GM21423 (cell line): Measurements from ENCODE around the gene NPR2.

Experiments used
- ATAC-seq: cut with Tn5 transposase; IDR thresholded peaks from one replicate; pipeline ENCODE4 v1.9.1; 2021; ENCODE audit warnings: mild to moderate bottlenecking, moderate library complexity; ENCODE audit not compliant: unreplicated experiment

The NPR2 gene

GRCh38 chr9:35829084-35829763, 37.8 kb downstream of the NPR2 start, which contains the start of gene TMEM8B:
Gene TMEM8B (plus strand): TSS chr9:35829228. CDS start chr9:35829448, 220 bp downstream.
- peak; percentile 74 for ATAC-seq

DNA sequence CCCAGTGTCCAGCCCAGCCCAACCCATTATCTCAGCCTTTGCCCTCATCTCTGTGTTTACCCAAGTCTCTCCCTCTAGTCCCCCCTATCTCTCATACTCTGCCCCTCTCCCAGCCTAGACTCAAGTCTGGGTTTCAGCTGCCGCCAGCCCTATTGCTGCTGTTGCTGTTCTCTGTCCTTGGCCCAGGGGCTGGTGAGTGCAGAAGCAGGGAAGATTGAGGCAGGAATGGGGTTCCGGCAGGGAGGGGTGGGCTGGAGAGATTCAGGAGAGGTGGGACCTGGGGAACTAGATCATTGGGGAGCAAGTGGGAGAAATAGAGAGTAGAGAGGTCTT, 38.3 kb downstream of the NPR2 start:
- no peak for ATAC-seq

DNA sequence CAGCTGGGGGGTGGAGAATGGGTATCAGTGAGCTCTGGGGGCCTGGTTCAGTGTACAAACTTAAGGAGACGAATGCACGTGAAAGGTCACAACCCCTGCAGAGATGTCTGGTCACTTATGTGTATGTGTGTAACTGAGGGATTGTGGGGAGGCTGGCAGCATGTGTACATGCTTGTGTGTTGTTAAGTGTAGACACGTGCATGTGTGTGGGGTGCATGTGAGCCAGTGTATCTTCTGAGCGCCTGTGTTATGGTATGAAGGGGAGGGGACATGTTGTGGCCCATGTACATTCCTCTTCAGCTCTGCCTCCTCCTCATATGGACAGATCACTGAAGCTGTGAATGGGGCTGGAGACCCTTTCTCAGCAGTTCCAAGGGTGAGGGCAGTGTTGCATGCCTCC, 39.6 kb downstream of the NPR2 start:
- ATAC-seq = no peak

GRCh38 chr9:35832814-35833213, 41.4 kb downstream of the NPR2 start:
- ATAC-seq = no peak

- no peak for ATAC-seq
These were observed 43.1 kb downstream of the NPR2 start for GRCh38 chr9:35834260-35835215.

DNA sequence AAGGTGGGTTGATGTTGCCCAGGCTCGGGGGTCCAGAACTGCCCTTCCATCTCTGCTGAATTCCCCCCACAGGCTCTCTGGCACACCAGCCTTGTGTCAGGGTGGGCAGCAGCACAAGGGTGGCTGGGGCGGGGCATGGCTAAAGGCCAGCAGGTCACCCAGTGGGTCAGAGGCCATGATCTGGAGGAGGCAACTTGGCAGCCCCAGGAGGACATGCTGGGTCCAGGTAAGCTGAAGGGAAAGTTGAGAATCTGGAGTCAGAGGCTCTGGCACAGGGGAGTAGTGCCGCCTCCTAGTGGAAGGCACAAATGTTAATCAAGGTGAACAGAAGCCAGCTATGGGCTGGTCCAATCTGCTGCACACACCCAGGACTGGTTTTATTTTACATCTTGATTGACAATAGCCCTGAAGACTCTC, 43.8 kb downstream of the NPR2 start:
- ATAC-seq = no peak

- no peak for ATAC-seq
These were observed 44.4 kb downstream of the NPR2 start for GRCh38 chr9:35835766-35836165.

DNA sequence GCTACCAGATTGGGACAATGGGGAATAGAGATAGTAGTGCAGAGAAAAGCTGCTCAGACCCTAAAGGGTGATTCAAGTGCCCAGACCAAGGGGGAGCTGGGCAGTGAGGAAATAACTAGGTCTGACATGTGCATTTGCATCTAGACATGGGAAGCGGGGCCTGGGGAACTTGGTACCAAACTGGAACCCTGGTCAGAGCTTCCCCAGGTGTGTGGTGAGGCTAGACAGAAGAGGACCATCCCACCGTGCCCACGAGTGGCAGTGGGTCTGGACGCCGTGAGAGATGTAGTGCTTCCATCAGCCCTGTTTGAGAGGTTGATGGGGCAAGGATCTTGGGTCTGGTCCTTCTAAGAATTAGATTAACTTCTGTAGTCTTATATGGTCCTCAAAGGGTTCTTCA, 45.2 kb downstream of the NPR2 start:
- ATAC-seq = no peak

DNA sequence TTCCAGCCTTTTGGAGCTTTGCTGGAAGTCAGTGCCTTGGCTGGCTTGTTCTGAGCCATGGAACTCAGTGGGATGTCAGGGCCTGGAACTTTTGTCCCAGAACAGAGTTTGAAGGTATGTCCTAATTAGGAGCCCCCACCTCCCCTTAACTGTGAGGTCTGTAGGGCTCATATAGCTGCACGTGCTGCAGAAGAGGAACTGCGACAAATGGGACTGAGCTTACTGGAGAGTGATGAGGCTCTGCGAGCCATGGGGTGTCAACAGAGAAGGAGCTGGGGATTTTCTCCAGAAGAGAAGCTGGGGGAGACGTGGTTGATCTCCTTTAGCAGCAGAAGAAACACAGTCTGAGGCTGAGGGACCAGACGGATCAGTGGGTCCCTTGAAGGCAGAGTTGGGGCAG, 48.5 kb downstream of the NPR2 start:
- ATAC-seq = no peak

DNA sequence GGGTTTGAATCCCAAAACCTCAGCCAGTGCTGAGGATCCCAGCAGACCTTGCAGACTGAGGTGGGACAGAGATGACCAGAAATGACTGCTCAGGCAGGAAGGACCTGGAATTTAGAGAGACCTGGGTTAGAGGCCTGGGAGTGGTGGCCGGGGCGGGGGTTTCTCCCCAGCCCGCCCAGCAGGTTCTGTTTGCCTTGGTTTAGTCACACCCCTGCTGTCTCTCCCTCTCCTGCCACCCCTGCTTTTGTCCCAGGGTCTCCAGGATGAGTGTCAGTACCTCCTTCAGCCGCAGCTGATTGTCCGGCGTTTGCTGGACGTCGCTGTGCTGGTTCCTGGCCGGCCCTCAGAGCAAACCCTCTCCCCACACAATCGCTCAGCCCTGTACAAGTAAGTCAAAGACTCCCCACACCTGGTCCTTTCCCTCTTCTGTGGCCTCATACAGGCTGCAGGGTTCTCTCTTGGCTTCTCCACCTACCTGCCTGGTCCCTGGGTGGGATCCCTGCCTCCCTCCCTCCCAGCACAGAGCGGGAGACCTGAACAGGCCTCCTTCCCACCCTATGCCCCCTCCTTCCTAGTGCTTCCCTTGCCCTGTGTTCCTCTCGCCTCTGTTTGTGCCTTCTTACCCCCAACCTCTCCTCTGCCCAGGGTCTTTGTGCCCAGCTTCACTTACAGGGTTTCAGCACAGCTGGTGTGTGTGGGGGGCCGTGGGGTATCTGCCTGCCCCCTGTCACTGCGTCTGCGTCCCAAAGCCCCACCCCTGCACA, 49.7 kb downstream of the NPR2 start:
- ATAC-seq = no peak

GRCh38 chr9:35841645-35841900, 50.2 kb downstream of the NPR2 start:
- no peak for ATAC-seq

DNA sequence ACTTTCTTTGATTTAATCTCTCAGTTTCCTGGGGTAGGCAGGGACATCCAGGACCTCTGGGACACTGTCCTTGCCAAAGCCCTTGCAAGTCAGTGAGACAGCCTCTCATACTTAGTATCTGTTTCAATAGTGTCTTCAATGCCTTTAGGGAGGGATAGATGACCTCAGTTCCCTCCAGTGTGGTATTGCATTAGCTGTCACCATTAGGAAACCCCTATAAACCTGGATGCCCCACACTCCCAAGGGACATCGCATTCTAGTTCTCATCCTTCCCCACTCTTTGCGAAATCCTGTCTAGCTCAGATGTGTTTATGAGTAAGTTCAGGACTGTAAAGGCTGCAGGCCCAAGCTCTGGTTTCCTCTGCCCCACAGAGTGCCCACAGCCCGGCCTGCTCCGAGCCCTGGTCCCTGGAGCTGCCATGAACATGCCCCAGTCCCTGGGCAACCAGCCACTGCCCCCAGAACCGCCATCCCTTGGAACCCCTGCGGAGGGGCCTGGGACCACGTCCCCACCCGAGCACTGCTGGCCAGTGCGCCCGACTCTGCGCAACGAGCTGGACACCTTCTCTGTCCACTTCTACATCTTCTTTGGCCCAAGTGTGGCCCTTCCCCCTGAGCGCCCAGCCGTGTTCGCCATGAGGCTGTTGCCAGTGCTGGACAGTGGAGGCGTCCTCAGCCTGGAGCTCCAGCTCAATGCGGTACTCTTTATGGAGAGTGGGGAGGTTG, 50.8 kb downstream of the NPR2 start:
- ATAC-seq = no peak

GRCh38 chr9:35842795-35843194, 51.4 kb downstream of the NPR2 start:
- peak; percentile 52 for ATAC-seq

DNA sequence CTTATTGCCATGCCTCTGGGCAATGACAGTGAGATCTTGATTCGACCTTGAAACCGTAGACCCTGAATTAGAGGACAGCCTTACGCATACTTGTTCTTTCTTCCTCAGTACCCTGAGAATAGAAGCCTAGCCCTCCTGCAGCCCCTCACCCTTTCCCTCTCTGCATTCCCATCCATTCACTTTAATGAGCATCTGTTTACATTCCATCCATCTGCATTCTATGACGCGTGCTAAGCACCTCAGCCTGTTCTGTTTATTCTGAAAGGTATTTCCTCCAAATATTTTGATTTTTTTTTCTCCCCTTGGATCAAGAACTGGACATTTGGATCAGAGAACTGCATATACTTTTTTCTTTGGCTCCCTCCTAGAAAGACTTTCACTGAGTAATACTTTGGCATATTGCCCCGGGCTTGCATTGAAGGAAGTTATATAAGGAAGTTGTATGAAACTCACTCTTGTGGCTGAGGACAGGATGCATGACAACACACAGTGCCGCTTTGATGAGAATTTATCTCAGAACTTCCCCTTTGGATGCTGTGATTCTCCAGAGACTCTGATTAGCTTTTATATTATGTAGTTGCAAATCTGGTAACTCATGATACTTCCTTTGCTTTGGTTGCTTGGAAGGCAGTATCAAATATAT, 53.4 kb downstream of the NPR2 start:
- no peak for ATAC-seq

- ATAC-seq = no peak
These were observed 54.7 kb downstream of the NPR2 start for GRCh38 chr9:35845824-35846771.

- peak; percentile 89 for ATAC-seq
These were observed 56.6 kb downstream of the NPR2 start for GRCh38 chr9:35847792-35848572.

DNA sequence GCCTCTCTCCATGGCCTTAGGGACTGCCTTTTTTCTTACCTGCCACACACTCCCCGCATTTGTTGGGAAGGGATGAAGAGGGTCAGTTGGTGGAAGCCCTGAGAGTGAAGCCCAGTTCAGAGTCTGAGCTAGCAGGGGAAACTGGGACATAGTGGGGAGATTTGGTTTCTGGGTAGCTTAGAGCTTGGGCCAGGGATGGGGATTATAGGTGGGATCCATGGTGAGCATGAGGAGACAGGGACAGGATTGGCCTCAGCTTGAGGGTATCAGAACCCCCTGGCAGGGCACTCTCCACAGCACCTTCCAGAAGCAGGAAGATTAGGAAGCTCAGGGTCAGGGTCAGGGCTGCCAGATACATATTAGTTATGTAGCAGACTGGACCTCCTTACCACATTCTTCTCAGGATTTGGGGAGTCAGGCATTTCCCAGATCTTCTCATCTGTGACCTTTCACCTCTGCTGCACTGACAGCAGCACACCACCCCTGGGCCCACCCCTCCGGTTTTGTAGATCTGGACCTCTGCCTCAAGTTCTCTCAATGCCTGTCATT, 61.0 kb downstream of the NPR2 start:
- ATAC-seq = no peak
